Astrocyte of the spinal cord (primary cell): ENCODE results near the gene ARID3B.

Experiments
- DNase-seq: peaks from one replicate; pipeline ENCODE4 v3.0.0; 2011; ENCODE audit warnings: low read depth, low spot score
- H3K4me3 ChIP-seq: 2 replicates; pipeline ENCODE4 v1.5.1; 2011; ENCODE audit warnings: low read depth, mild to moderate bottlenecking, low read length, moderate library complexity
- in situ Hi-C: cut with HindIII; loops from 2 replicates; pipeline ENCODE4 v1.10.0; 2017; ENCODE audit warnings: low sequenced_read_pairs
- TF ChIP-seq, protein P1 (sequence below): IDR thresholded peaks from 2 replicates; pipeline ENCODE4 v1.5.1; 2012; ENCODE audit warnings: low read depth, mild to moderate bottlenecking, low read length, inconsistent platforms

ARID3B gene

GRCh38 chr15:74604983-74605794 lies 64.2 kb downstream of the ARID3B start:
- in situ Hi-C loops: no loop called here
- DNase-seq: no peak
- TF ChIP-seq, protein P1, sequence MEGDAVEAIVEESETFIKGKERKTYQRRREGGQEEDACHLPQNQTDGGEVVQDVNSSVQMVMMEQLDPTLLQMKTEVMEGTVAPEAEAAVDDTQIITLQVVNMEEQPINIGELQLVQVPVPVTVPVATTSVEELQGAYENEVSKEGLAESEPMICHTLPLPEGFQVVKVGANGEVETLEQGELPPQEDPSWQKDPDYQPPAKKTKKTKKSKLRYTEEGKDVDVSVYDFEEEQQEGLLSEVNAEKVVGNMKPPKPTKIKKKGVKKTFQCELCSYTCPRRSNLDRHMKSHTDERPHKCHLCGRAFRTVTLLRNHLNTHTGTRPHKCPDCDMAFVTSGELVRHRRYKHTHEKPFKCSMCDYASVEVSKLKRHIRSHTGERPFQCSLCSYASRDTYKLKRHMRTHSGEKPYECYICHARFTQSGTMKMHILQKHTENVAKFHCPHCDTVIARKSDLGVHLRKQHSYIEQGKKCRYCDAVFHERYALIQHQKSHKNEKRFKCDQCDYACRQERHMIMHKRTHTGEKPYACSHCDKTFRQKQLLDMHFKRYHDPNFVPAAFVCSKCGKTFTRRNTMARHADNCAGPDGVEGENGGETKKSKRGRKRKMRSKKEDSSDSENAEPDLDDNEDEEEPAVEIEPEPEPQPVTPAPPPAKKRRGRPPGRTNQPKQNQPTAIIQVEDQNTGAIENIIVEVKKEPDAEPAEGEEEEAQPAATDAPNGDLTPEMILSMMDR: no peak
- no peak overlapping the region for H3K4me3 ChIP-seq

- DNase-seq: no peak
- TF ChIP-seq, protein P1: no peak
- in situ Hi-C loops: no loop called here
- H3K4me3 ChIP-seq: no peak overlapping the region
Measured at GRCh38 chr15:74605795-74606150, 64.8 kb downstream of the ARID3B start.

GRCh38 chr15:74608786-74609185 lies 67.8 kb downstream of the ARID3B start:
- TF ChIP-seq, protein P1: no peak

DNA sequence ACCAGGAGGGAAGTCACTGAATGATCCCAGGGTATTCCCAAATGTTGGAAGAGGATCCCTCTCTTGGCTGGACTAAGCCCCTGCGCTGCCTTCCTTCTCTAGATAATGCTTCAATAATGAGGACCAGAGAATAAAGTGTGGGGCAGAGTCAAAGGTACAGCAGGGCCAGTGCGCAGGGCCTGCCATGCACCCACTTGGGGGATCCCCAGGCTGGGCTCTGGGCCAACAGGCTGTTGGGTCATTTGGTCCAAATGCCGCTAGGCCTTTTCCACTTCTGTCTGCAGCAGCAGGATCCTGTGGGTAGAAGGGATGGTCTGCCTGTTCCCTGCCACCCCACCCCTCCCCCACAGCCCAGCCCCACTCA lies 68.9 kb downstream of the ARID3B start:
- in situ Hi-C loops: no loop called here
- TF ChIP-seq, protein P1: no peak
- DNase-seq: no peak
- no peak overlapping the region for H3K4me3 ChIP-seq

More at GRCh38 chr15:74608786-74609185, 67.8 kb downstream of the ARID3B start:
- in situ Hi-C loops: no loop called here
- no peak overlapping the region for H3K4me3 ChIP-seq
- DNase-seq: no peak

DNA sequence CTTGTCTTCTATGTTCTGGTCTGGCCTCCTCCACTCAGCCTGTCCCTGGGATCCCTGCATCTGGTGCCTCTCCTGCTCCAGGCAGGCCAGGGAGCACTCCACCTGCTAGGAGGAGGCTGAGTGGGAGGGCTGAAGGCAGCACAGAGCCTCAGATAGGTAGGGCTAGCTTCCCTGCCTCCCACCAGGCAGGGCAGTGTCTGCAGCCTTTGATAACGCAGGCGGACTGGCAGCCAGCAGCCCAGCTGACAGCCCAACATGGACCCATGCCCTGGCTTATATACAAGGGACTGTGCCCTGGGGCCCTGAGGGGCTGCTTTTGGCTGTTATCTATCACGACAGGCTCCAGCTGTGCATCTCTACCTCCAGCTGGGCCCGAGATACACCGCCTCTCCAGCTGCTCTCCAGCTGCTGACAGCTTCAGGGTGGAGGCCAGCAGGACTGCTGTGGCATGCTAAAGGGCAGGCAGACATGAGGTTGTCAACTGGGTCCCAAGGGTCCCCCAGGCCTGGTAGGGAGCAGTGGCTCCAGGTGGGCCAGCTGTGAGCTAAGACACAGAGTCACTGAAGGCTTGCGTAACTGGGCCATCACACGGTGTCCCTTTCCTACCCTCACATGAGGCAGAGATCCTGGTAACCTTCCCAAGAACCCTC lies 69.4 kb downstream of the ARID3B start:
- TF ChIP-seq, protein P1: no peak
- in situ Hi-C loops: no loop called here
- no peak for DNase-seq
- H3K4me3 ChIP-seq: no peak overlapping the region

- in situ Hi-C loops: no loop called here
- TF ChIP-seq, protein P1: no peak
Measured at GRCh38 chr15:74611341-74611740, 70.3 kb downstream of the ARID3B start.

More at GRCh38 chr15:74611341-74611740, 70.3 kb downstream of the ARID3B start:
- H3K4me3 ChIP-seq: no peak overlapping the region
- DNase-seq: no peak
